Measurements from ENCODE around the gene PHLDA2.

The PHLDA2 gene, protein sequence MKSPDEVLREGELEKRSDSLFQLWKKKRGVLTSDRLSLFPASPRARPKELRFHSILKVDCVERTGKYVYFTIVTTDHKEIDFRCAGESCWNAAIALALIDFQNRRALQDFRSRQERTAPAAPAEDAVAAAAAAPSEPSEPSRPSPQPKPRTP

DNA sequence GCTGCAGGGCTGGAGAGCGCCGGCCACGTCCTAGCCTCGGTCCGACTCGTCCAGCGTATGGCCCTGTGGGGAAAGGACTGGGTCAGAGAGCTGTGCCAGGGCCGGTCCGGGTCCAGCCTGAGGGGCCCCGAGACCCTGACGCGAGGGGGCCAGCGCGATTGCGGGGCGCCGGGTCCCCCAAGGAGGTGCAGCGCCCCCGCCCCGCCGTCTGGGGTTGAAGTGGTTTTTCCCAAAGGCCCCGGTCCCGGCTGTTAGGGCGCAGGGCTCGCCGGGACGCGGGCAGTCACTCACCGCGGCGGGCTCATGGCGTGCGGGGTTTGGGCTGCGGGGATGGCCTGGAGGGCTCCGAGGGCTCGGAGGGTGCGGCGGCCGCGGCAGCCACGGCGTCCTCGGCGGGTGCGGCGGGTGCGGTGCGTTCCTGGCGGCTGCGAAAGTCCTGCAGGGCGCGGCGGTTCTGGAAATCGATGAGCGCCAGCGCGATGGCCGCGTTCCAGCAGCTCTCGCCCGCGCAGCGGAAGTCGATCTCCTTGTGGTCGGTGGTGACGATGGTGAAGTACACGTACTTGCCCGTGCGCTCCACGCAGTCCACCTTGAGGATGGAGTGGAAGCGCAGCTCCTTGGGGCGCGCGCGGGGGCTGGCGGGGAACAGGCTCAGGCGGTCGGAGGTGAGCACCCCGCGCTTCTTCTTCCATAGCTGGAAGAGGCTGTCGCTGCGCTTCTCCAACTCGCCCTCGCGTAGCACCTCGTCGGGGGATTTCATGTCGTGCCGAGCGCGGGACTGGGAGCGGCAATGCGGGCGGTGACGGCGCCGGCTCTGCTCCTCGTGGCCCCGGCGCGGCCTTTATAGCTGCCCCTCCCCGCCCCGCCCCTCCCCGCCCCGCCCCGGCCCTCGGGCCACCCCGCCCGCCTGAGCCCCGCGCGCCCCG is at the start of gene PHLDA2:
Gene PHLDA2, minus strand, starts transcription at position 816 of the 926 bp plus-strand sequence. Its CDS starts 56 bp downstream, at position 760.
- no peak for DNase-seq

DNA sequence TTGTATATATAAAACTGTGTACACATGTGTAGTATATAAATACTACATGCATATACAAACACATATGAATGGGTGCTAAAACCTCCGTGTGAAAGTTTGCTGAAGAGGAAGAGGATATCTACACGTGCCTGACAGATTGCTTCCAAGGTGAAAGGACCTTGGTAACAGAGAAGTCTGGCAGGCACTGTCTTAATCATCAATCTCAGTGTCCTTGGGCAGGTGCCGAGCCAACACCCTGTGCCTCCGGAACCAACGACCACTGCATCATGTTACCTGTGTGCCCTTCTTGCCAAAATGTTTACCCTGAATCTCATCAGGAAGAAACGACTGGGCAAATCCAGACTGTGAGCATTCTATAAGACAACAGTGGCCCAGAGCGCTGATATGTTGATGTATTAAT is 47.9 kb upstream of the PHLDA2 start:
- DNase-seq: no peak

DNA sequence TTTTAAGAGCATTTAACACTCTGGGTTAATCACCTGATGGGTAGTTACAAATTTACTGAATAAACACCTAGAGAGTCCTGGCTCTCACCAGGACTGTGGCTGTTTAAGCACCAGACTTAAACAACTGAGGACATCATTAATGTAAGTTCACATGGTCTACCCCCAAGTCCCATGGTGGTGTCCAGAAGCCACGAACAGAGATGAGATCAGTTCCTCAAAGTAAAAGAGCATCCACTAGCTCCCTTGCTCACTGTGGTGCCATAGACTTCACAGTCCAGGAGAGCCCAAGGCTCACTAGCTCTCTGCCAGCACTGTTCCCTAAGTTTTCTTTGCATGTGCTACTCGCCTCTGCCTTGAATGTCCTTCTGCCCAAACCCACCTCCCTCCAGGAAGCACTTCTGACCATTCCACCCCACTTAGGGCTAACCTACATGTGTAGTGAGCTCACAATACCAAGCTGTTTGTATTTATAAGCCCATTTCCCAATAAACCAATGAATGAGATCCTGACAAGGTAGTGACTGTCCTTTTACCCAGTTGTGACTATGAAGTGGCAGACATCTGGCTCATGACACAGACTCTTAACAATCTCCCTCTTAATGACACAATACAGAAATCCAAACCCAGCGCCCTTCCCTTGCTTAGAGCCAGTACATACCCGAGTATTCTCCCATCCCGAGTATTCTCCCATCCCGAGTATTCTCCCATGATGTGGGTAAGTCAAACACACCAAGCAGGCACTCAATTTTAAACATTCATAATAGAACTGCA is 47.3 kb upstream of the PHLDA2 start:
- DNase-seq: no peak

GRCh38 chr11:2975594-2975993 is 46.4 kb upstream of the PHLDA2 start:
- DNase-seq: no peak

GRCh38 chr11:2974272-2974671 is 45.1 kb upstream of the PHLDA2 start:
- no peak for DNase-seq

DNA sequence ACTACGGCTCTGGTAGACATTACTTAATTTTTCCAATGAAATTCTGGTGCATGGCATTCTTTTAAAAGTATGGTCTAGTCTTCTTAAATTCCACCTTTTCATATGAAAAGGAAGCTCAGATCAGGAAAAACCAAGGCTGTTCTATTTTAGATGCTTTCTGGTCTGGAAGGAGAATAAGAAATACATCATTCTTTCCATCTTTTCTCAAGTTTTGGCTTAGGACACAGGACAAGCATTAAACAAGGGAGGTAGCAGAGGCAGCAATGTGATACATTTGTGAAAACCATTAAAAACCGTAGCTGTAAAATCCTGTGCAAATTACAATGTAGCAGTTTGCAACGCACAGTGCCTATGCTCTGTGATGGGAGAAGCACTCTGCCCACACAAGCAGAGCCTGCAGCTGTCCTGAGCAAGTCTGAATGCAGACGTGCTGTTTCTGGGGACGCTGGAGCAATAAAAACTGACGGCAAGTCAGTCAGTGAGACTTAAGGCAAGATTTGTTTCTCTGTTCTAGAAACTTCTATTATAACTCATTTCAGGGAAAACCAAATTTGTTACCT is 39.2 kb upstream of the PHLDA2 start:
- DNase-seq: no peak

DNA sequence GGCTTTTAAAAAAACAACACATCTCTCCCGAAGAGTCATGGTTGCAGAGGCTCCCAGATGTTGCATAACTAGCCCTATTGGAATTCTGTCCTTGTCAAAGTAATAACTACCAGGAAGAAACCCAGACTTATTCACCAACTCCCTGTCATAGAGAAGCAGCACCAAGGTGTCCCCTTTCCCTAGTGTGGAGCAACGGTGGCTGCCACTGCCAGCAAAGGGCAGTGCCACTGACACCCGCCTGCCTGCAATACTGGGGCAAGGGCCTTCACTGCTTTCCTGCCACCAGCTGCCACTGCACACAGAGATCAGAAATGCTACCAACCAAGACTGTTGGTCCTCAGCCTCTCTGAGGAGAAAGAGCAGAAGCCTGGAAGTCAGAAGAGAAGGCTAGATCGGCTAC is 35.6 kb upstream of the PHLDA2 start:
- DNase-seq: no peak

DNA sequence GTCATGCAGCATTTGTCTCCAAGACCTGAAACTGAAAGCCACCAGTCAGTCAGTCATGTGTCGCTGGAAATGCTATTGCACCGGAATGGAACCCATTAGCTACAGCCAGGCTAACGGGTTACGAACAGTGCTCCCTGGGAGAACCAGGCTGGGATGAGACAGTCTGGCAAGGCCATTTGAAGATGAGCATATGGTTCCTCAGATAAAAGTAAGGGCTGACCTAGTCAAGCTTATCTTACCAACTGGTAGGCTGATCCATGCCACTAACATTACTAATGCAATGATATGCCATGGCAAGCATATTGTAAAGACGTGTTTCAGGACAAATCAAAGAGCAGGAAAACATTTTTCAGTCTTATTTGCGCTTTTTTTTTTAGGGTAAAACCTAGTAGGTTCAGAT is 34.5 kb upstream of the PHLDA2 start:
- no peak for DNase-seq

DNA sequence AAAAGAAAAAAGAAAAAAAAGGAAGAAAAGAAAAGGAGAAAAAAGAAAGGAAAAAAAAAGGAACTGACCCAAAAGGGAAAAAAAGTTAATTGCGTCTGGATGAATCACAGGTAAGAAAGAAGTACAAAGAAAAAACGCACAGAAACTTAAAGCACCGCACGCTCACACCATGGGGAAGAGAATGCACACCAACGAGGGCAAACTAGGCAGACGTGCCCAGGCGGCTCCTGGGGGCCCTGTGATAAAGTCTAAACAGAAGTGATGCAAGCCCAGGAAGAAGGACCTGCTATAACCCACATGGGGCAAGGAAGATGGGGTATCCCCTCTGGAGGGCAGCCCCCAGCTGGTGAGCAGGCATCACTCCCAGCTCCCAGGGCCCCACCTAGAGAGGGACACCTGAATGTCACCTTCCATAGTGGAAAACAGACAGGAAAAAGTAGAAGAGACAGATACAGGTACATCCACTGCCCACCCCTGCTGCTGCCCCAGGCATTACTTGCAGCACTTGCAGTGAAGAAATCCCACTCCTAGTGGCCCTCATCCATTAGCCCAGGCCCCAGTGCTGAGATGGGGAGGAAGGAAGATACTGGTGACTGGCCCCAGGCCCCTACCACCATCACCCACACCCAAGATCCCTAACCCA is 34.0 kb upstream of the PHLDA2 start:
- DNase-seq: no peak

DNA sequence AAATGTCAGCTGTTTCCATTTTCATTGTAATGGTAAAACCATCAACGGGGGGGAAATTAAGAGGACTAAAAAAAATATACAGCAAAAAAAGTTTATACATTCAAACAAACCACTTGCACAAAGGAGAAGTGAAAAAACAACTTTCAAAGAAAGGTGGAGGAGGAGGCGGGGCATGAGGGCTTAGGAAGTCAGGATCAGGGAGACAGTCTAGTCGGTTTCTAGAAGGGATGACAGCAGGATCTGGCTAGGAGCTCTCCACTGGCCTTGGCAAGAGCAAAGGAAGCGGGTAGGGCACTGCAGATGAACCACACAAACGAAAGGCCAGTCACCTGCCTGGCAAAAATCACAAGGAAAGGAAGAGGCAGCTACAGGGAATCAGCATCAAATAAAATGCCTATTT is 31.9 kb upstream of the PHLDA2 start:
- DNase-seq: no peak

- no peak for DNase-seq
These were observed 30.9 kb upstream of the PHLDA2 start for GRCh38 chr11:2960139-2960538.

GRCh38 chr11:2958251-2958650 is 29.0 kb upstream of the PHLDA2 start:
- no peak for DNase-seq

- DNase-seq: no peak
These were observed 26.8 kb upstream of the PHLDA2 start for GRCh38 chr11:2955906-2956476.

GRCh38 chr11:2954263-2954662 is 25.0 kb upstream of the PHLDA2 start:
- DNase-seq: no peak

GRCh38 chr11:2952290-2952689 is 23.1 kb upstream of the PHLDA2 start:
- DNase-seq: no peak

DNA sequence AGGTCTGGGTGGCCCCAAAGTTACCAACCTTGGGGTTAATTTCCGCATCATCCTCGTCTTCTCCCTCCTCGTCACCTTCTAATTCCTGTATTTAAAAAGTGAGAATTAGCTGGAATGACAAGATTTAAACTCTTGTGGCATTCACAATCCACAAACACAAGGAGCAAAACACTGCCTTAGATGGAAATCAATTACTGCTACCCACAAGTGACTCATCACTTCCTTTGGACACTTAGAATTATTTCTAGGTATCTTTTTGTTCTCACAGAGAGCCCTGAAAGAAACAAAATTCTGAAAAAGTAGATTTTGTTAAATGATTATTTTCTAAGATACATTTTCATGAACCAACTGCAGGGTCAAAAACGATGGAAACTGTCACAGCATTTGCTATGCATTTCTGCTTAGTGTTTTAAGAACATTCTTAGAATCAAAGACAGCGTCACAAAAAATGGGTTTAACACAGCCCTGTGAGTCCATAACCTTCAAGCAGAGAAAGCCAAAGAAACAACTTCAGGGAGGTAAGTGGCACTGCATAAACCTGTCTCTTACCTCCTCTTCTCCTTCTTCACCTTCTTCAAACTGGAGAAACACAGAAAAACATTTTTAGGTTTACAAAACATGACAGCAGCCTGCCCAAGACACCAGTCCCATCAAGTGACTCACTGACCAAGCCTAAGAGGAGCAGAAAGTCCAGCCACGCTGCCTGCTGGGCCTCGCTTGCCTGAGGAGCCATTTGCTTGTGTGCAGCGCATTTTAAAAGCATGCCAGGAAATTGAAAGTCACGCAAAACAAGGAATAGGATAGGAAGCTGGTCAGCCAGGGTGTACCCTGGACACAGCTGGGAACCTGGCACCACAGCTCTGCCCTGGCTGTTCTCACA is 22.3 kb upstream of the PHLDA2 start:
- DNase-seq: no peak

GRCh38 chr11:2950825-2951224 is 21.6 kb upstream of the PHLDA2 start:
- DNase-seq: no peak

DNA sequence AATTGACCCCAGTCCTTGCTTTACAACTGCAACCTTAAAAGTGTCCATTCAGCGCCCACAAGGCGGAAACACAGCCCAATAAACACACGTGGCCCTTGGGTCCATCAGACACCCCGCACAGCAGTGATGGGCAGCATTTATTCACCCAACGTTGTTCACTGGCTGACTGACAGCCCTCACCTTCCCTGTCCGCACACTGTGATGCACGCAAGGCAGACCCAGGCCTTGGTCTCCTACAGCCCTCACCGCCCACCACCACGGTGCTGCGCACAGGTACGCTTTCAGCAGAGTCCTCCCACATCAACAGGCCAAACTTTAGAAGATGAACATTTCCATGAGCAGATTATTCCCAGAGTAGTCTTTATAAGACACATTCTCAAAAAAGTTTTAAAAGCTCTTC is 20.7 kb upstream of the PHLDA2 start:
- DNase-seq: no peak

DNA sequence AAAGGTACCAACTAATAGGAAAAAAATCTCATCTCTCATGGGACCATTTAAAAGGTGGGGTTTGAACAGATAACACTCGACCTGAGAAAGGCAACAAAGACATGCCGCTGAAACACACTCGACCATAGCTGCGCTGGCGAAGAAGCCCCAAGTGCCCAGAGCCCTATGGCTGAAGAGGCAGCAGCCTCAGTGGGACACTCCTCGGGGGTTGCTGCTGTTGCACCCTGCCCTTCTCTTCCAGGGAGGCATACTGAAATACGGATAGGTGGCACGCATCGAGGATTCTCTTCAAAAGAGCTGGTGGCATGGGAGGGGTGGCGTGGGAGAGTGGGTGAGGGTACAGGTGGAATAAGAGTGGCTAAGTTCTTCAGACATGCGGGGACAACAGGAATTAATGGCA is 18.5 kb upstream of the PHLDA2 start:
- DNase-seq: no peak

DNA sequence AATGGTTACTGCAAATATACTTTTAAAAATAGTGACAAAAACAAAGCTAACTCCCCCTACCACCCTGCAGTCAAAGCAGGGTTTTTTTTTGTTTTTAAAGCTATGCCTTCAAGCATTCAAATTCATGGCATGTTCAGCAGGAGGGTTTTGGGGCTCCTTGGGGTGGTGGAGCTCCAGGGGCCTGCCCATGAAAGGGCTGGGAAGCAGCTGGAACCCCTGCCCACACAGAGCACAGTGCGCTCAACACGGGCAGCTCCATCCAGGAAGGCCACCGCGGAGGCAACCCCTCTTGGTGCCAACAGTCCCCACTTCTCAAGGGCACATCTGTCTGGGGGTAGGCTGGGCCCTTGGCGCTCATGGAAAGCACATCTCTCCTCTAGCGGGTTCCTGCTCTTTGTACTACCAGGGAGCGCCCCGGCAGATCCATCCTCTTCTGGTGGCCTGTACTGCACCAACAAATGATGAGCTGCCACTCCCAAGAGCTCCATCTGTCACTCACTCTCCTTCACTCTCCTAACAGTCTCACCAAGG is 16.6 kb upstream of the PHLDA2 start:
- no peak for DNase-seq

All from DMS79 (cell line).